K562 (cell line): ENCODE measurements around the gene NACC1. TPM values are rescaled to one million over a fixed set of nuclear protein-coding genes. Genes with fewer than 3 reads are reported as not detected.

Experiments used
- CREM ChIP-seq: IDR thresholded peaks from 2 replicates; pipeline ENCODE4 v1.6.1; 2014; ENCODE audit warnings: antibody characterized with exemption, low read depth
- DPF2 ChIP-seq: fragments of 450-650 bp; IDR thresholded peaks from 2 replicates; pipeline ENCODE4 v1.6.1; 2016
- FIP1L1 ChIP-seq: fragments of 200-400 bp; formaldehyde crosslinking; IDR thresholded peaks from 2 replicates; pipeline ENCODE4 v1.6.1; 2018; ENCODE audit warnings: mild to moderate bottlenecking, low read depth, low read length; ENCODE audit not compliant: poor library complexity, severe bottlenecking
- HDAC8 ChIP-seq: fragments of 450-650 bp; IDR thresholded peaks from 2 replicates; pipeline ENCODE4 v1.6.1; 2016; ENCODE audit warnings: mild to moderate bottlenecking, missing genetic modification characterization, moderate library complexity, missing compliant biosample characterization
- HES1 ChIP-seq: fragments of 450-650 bp; IDR thresholded peaks from 2 replicates; pipeline ENCODE4 v1.6.1; 2016; ENCODE audit warnings: low read depth, mild to moderate bottlenecking, moderate library complexity
- HMG20B ChIP-seq: fragments of 250-450 bp; sonication (Bioruptor Pico); IDR thresholded peaks from 2 replicates; pipeline ENCODE4 v1.5.0; 2021; ENCODE audit warnings: mild to moderate bottlenecking
- HOMEZ ChIP-seq: fragments of 250-450 bp; sonication (Bioruptor Pico); IDR thresholded peaks from 2 replicates; pipeline ENCODE4 v1.4.0; 2020; ENCODE audit warnings: mild to moderate bottlenecking, moderate library complexity
- PHB2 ChIP-seq: fragments of 450-650 bp; IDR thresholded peaks from 2 replicates; pipeline ENCODE4 v1.6.1; 2017; ENCODE audit warnings: low read depth
- POLR2G ChIP-seq: fragments of 200-400 bp; formaldehyde crosslinking; IDR thresholded peaks from 2 replicates; pipeline ENCODE4 v1.6.1; 2017; ENCODE audit warnings: low read depth, mild to moderate bottlenecking, antibody characterized with exemption, low read length, moderate library complexity
- RBM14 ChIP-seq: fragments of 200-400 bp; formaldehyde crosslinking; IDR thresholded peaks from 2 replicates; pipeline ENCODE4 v1.6.1; 2018; ENCODE audit warnings: low read depth, mild to moderate bottlenecking, low read length, moderate library complexity, borderline replicate concordance; ENCODE audit not compliant: insufficient read depth
- STAT5A ChIP-seq: IDR thresholded peaks from 2 replicates; pipeline ENCODE4 v1.6.1; 2012; ENCODE audit warnings: low read length, inconsistent platforms, borderline replicate concordance
- ZNF311 ChIP-seq: fragments of 250-450 bp; sonication (Bioruptor Pico); IDR thresholded peaks from 2 replicates; pipeline ENCODE4 v1.4.0; 2020; ENCODE audit warnings: mild to moderate bottlenecking, moderate library complexity
- ZNF41 ChIP-seq: fragments of 250-450 bp; sonication (Bioruptor Pico); conservative IDR thresholded peaks from 2 replicates; pipeline ENCODE4 v1.4.0; 2020; ENCODE audit warnings: mild to moderate bottlenecking
- polyA plus RNA-seq, 8 experiments: library from polyadenylated mRNA; depleted of rRNA in 4 of 8; stranded (reverse) in 5 of 8; unstranded in 3 of 8; fragments of >200 nt; fragmentation: Nextera tagmentation in 2 of 8; fragmentation: Illumina TruSeq in 1 of 8; extraction: Ambion mirVana in 2 of 8; extraction: Trizol in 1 of 8; gene quantifications; 2 replicates each; pipeline versions ENCODE4 v1.2.1 to v1.2.3, GENCODE V29; 2011 to 2014; ENCODE audit warnings: inconsistent platforms in 1 of 8, missing spikeins in 1 of 8
- total RNA-seq, 7 experiments: library from RNA; depleted of rRNA in 6 of 7; stranded (reverse); fragments of >200 nt in 6 of 7; fragmentation: Illumina TruSeq in 2 of 7; extraction: Trizol in 2 of 7; gene quantifications; 2 replicates each; pipeline versions ENCODE4 v1.2.1 to v1.2.3, GENCODE V29; 2011 to 2021; ENCODE audit warnings: low replicate concordance in 1 of 7
- TF ChIP-seq, protein P1 (sequence below): sonication (generic); formaldehyde crosslinking; IDR thresholded peaks from 2 replicates; pipeline ENCODE4 v1.8.1; 2023; ENCODE audit warnings: mild to moderate bottlenecking, missing genetic modification reagents, moderate library complexity
- TF ChIP-seq, protein P2 (sequence below): IDR thresholded peaks from 2 replicates; pipeline ENCODE4 v1.6.1; 2011; ENCODE audit not compliant: insufficient read length; ENCODE audit errors: extremely low read depth
- TF ChIP-seq, protein P3 (sequence below): fragments of 250-450 bp; sonication (Bioruptor Pico); IDR thresholded peaks from 2 replicates; pipeline ENCODE4 v1.5.0; 2020; ENCODE audit warnings: mild to moderate bottlenecking
- TF ChIP-seq, protein P4 (sequence below): fragments of 450-650 bp; IDR thresholded peaks from 2 replicates; pipeline ENCODE4 v1.6.1; 2017; ENCODE audit warnings: antibody characterized with exemption, mild to moderate bottlenecking

The NACC1 gene
- total and polyA plus RNA-seq, 9 of the 15 experiments (the other 6 are each of a cell fraction or from before 2014, with no cell fraction given) = 0.04 to 96.6 (median 25.8) TPM

GRCh38 chr19:13093407-13094105 is 24.5 kb upstream of the NACC1 start (continued):
- TF ChIP-seq HDAC8 (tag) (no peak), STAT5A (no peak), HOMEZ (no peak), ZNF311 (CRISPR knock-in tag) (no peak), HMG20B (no peak), RBM14 (no peak), DPF2 (no peak), POLR2G (peak; percentile 20; the same call in 1 of the 2 replicates), PHB2 (no peak), ZNF41 (CRISPR knock-in tag) (no peak), CREM (peak; percentile 92), FIP1L1 (no peak), HES1 (no peak)
- TF ChIP-seq, protein P1, sequence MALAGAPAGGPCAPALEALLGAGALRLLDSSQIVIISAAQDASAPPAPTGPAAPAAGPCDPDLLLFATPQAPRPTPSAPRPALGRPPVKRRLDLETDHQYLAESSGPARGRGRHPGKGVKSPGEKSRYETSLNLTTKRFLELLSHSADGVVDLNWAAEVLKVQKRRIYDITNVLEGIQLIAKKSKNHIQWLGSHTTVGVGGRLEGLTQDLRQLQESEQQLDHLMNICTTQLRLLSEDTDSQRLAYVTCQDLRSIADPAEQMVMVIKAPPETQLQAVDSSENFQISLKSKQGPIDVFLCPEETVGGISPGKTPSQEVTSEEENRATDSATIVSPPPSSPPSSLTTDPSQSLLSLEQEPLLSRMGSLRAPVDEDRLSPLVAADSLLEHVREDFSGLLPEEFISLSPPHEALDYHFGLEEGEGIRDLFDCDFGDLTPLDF (CRISPR knock-in tag) = no peak
- TF ChIP-seq, protein P2, sequence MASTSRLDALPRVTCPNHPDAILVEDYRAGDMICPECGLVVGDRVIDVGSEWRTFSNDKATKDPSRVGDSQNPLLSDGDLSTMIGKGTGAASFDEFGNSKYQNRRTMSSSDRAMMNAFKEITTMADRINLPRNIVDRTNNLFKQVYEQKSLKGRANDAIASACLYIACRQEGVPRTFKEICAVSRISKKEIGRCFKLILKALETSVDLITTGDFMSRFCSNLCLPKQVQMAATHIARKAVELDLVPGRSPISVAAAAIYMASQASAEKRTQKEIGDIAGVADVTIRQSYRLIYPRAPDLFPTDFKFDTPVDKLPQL = no peak
- TF ChIP-seq, protein P3, sequence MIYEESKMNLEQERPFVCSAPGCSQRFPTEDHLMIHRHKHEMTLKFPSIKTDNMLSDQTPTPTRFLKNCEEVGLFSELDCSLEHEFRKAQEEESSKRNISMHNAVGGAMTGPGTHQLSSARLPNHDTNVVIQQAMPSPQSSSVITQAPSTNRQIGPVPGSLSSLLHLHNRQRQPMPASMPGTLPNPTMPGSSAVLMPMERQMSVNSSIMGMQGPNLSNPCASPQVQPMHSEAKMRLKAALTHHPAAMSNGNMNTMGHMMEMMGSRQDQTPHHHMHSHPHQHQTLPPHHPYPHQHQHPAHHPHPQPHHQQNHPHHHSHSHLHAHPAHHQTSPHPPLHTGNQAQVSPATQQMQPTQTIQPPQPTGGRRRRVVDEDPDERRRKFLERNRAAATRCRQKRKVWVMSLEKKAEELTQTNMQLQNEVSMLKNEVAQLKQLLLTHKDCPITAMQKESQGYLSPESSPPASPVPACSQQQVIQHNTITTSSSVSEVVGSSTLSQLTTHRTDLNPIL (CRISPR knock-in tag) = no peak
- TF ChIP-seq, protein P4, sequence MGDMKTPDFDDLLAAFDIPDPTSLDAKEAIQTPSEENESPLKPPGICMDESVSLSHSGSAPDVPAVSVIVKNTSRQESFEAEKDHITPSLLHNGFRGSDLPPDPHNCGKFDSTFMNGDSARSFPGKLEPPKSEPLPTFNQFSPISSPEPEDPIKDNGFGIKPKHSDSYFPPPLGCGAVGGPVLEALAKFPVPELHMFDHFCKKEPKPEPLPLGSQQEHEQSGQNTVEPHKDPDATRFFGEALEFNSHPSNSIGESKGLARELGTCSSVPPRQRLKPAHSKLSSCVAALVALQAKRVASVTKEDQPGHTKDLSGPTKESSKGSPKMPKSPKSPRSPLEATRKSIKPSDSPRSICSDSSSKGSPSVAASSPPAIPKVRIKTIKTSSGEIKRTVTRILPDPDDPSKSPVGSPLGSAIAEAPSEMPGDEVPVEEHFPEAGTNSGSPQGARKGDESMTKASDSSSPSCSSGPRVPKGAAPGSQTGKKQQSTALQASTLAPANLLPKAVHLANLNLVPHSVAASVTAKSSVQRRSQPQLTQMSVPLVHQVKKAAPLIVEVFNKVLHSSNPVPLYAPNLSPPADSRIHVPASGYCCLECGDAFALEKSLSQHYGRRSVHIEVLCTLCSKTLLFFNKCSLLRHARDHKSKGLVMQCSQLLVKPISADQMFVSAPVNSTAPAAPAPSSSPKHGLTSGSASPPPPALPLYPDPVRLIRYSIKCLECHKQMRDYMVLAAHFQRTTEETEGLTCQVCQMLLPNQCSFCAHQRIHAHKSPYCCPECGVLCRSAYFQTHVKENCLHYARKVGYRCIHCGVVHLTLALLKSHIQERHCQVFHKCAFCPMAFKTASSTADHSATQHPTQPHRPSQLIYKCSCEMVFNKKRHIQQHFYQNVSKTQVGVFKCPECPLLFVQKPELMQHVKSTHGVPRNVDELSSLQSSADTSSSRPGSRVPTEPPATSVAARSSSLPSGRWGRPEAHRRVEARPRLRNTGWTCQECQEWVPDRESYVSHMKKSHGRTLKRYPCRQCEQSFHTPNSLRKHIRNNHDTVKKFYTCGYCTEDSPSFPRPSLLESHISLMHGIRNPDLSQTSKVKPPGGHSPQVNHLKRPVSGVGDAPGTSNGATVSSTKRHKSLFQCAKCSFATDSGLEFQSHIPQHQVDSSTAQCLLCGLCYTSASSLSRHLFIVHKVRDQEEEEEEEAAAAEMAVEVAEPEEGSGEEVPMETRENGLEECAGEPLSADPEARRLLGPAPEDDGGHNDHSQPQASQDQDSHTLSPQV = no peak
